GM12878 (cell line): ENCODE results near the gene RSAD2. TPM values are rescaled to one million over a fixed set of nuclear protein-coding genes. Genes with fewer than 3 reads are reported as not detected.

Experiments
- ATAC-seq: fragments of 200-7000 bp; cut with Tn5 transposase; 3 replicates; pipeline ENCODE4 v1.9.1; 2020; ENCODE audit warnings: mild to moderate bottlenecking, moderate library complexity
- BruUV-seq: library from RNA; stranded (reverse); fragments of 400-500 nt; replicated peaks from 2 replicates; lab custom pipeline; 2021; lab: Mats Ljungman, UMichigan
- CTCF ChIA-PET: fragments of 300-600 bp; sonication (Branson Sonifier 250); formaldehyde crosslinking; extraction: SDS; loops from one replicate; lab custom pipeline; 2021; ENCODE audit warnings: inconsistent platforms; lab: Yijun Ruan, JAX
- POLR2A ChIA-PET: fragments of 350-600 bp; formaldehyde crosslinking; extraction: SDS; loops from one replicate; lab custom pipeline; 2021; ENCODE audit warnings: inconsistent platforms; lab: Charles Lee
- RAD21 ChIA-PET: fragments of 300-600 bp; sonication (Branson Sonifier 250); formaldehyde crosslinking; loops from one replicate; lab custom pipeline; 2023; ENCODE audit warnings: antibody characterized with exemption; ENCODE audit not compliant: unreplicated experiment; lab: Charles Lee
- SMC1A ChIA-PET: fragments of 300-600 bp; sonication (Branson Sonifier 250); formaldehyde crosslinking; loops from one replicate; lab custom pipeline; 2023; ENCODE audit not compliant: unreplicated experiment, uncharacterized antibody; lab: Charles Lee
- DNase-seq: peaks from one replicate; pipeline ENCODE4 v3.0.0-alpha.2; 2011; ENCODE audit warnings: low read depth, low spot score
- FAIRE-seq: peaks from 3 replicates; lab custom pipeline; 2011; peaks lifted over from hg19 to GRCh38; lab: Jason Lieb, UNC
- H2AFZ ChIP-seq: 2 replicates; pipeline ENCODE4 v1.6.0; 2011; ENCODE audit warnings: low read depth, low read length, control low read depth; ENCODE audit not compliant: control insufficient read depth
- H3K27ac ChIP-seq: 2 replicates; pipeline ENCODE4 v1.5.1; 2011; ENCODE audit warnings: control low read depth; ENCODE audit not compliant: control insufficient read depth, insufficient read depth
- H3K27me3 ChIP-seq, 2 experiments: replicated peaks in 1 of 2; 2 replicates each; pipeline versions ENCODE4 v1.6.0 to v1.6.1; 2011; ENCODE audit warnings: low read length in 1 of 2; ENCODE audit not compliant: control insufficient read depth in 2 of 2, insufficient read depth in 2 of 2
- H3K36me3 ChIP-seq, 2 experiments: 2 replicates each; pipeline ENCODE4 v1.5.1; 2011; ENCODE audit warnings: low read length in 1 of 2; ENCODE audit not compliant: control insufficient read depth in 2 of 2, insufficient read depth in 2 of 2
- H3K4me1 ChIP-seq: 2 replicates; pipeline ENCODE4 v1.6.1; 2011; ENCODE audit warnings: mild to moderate bottlenecking, low read length, moderate library complexity, mixed read lengths; ENCODE audit not compliant: control insufficient read depth, insufficient read depth
- H3K4me2 ChIP-seq: 2 replicates; pipeline ENCODE4 v1.6.0; 2011; ENCODE audit warnings: control low read depth; ENCODE audit not compliant: control insufficient read depth, insufficient read depth
- H3K4me3 ChIP-seq: fragments of 200-600 bp; sonication (generic); 2 replicates; pipeline ENCODE4 v1.5.1; 2016
- H3K79me2 ChIP-seq: 2 replicates; pipeline ENCODE4 v1.6.0; 2011; ENCODE audit warnings: low read length; ENCODE audit not compliant: control insufficient read depth, insufficient read depth
- H3K9ac ChIP-seq: 2 replicates; pipeline ENCODE4 v1.8.0; 2011; ENCODE audit warnings: low read length, control low read depth, mixed read lengths; ENCODE audit not compliant: control insufficient read depth, insufficient read depth
- H3K9me3 ChIP-seq: replicated peaks from 3 replicates; pipeline ENCODE4 v1.5.1; 2011; ENCODE audit warnings: mild to moderate bottlenecking, low read length; ENCODE audit not compliant: control insufficient read depth, insufficient read depth
- H4K20me1 ChIP-seq: 2 replicates; pipeline ENCODE4 v1.6.0; 2011; ENCODE audit not compliant: control insufficient read depth, insufficient read depth
- CHD1 ChIP-seq: IDR thresholded peaks from 2 replicates; pipeline ENCODE4 v1.6.1; 2012; ENCODE audit warnings: low read depth, low read length, improper control_type of control experiment
- EZH2 ChIP-seq: IDR thresholded peaks from 2 replicates; pipeline ENCODE4 v1.6.1; 2012; ENCODE audit warnings: low read depth, mild to moderate bottlenecking, control low read depth, inconsistent platforms, low read length, borderline replicate concordance; ENCODE audit not compliant: control insufficient read depth
- NFYA ChIP-seq: IDR thresholded peaks from 2 replicates; pipeline ENCODE4 v1.6.1; 2011; ENCODE audit warnings: low read depth, mild to moderate bottlenecking, low read length, improper control_type of control experiment, borderline replicate concordance
- PAX8 ChIP-seq: fragments of 450-650 bp; IDR thresholded peaks from 2 replicates; pipeline ENCODE4 v1.6.1; 2017; ENCODE audit warnings: mild to moderate bottlenecking, moderate library complexity
- RUNX3 ChIP-seq: IDR thresholded peaks from 2 replicates; pipeline ENCODE4 v1.6.1; 2012; ENCODE audit warnings: low read length, inconsistent platforms
- SPI1 ChIP-seq: IDR thresholded peaks from 2 replicates; pipeline ENCODE4 v1.6.1; 2011; ENCODE audit warnings: low read depth, mild to moderate bottlenecking, low read length, moderate library complexity, borderline replicate concordance; ENCODE audit not compliant: insufficient read depth
- WGBS: methylation state at CpG from one replicate; pipeline ENCODE4 v1.1.6; 2016; ENCODE audit warnings: low lambda C conversion rate; ENCODE audit not compliant: insufficient replicate concordance, insufficient coverage; ENCODE audit errors: missing lambda C conversion rate; 5-methylcytosine and 5-hydroxymethylcytosine counted together
- in situ Hi-C: fragments of 300-500 bp; cut with MboI; formaldehyde crosslinking; loops from 9 replicates; pipeline ENCODE4 v1.14.3; 2018; ENCODE audit warnings: mixed read lengths
- intact Hi-C: fragments of 100-400 bp; cut with micrococcal nuclease; formaldehyde crosslinking; loops from one replicate; pipeline ENCODE4 v1.14.2; 2022; ENCODE audit not compliant: unreplicated experiment
- polyA plus RNA-seq, 11 experiments: library from polyadenylated mRNA; depleted of rRNA in 4 of 11; unstranded in 6 of 11; stranded (reverse) in 5 of 11; fragments of >200 nt; fragmentation: Nextera tagmentation in 4 of 11; fragmentation: Illumina TruSeq in 1 of 11; extraction: Ambion mirVana in 4 of 11; extraction: Trizol in 1 of 11; gene quantifications; 1 replicate in 1 of 11; 2 replicates in 10 of 11; pipeline versions ENCODE4 v1.2.1 to v1.2.3, GENCODE V29; 2011 to 2016; ENCODE audit warnings: inconsistent platforms in 2 of 11, missing spikeins in 2 of 11, low read depth in 1 of 11
- total RNA-seq, 4 experiments: library from RNA; depleted of rRNA in 3 of 4; stranded (reverse); fragments of >200 nt in 3 of 4; fragmentation: Illumina TruSeq in 1 of 4; extraction: Trizol in 1 of 4; gene quantifications; 2 replicates each; pipeline versions ENCODE4 v1.2.1 to v1.2.3, GENCODE V29; 2013 to 2021

Gene RSAD2
- total and polyA plus RNA-seq, 10 of the 15 experiments (the other 5 are each of a cell fraction or from before 2014, with no cell fraction given), result 0.24 to 0.90 (median 0.69) TPM

DNA sequence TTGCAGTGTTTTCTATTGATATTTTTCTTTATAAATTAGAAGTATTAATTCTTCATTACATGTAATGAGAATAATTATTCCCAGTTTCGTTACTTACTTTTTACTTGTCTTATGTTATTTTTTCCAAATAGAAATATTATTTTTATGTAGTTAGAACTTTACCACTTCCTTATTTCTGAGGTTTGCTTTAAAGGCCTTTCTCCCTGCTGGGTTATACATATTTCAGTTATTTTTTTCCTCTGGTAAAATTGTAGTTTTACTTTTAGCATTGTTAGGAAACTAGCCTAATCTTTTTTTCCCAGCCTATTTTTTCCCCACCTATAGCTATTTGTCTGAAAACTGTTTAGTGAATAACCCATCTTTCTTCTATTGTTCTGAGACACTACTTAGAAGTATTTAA, 56.8 kb downstream of the RSAD2 start:
- H3K27me3 ChIP-seq, result no peaks in the 10 kb centered on the region
- no peaks in the 10 kb centered on the region; the same call in 2 of the 3 replicates for H3K9me3 ChIP-seq
- ATAC-seq, result no peak
- FAIRE-seq, result no peak
- H3K4me2 ChIP-seq, result peak overlapping the region; percentile 30; the same call in 1 of the 2 replicates
- H3K9ac ChIP-seq, result no peak overlapping the region
- no peak overlapping the region for H3K27ac ChIP-seq
- 0% methylated on average over 1 of the region's 1 CpG for WGBS
- H2AFZ ChIP-seq, result no peak overlapping the region
- no peaks in the 10 kb centered on the region for H4K20me1 ChIP-seq
- CTCF ChIA-PET, result interaction anchor here (1.2 to 2.2 kb wide), 5 partner anchors 15 to 80 kb away, joined by 3 to 10 read pairs (median 5); no protein-coding TSS in a partner anchor
- SMC1A ChIA-PET, result interaction anchor here (5.6 kb wide), 1 partner anchor 12 kb away, joined by 30 read pairs; no protein-coding TSS in a partner anchor
- intact Hi-C loops, result no loop called here
- BruUV-seq, result no TSS peak
- in situ Hi-C loops, result no loop called here
- H3K4me1 ChIP-seq, result peaks cover 9% of the 10 kb centered on the region; the same call in 1 of the 2 replicates
- DNase-seq, result no peak
- RAD21 ChIA-PET, result interaction anchor here (0.9 kb wide), 1 partner anchor 18 kb away, joined by 3 read pairs; no protein-coding TSS in a partner anchor
- peak; percentile 6; the same call in 1 of the 2 replicates for TF ChIP-seq RUNX3
- TF ChIP-seq PAX8, result no peak
- TF ChIP-seq CHD1, result no peak
- TF ChIP-seq NFYA, result no peak
- peak; percentile 15; the same call in 1 of the 2 replicates for TF ChIP-seq SPI1
- TF ChIP-seq EZH2, result no peak
- TF ChIP-seq, all 136 proteins: peak for 2
- Histone ChIP-seq H3K79me2 (no peaks in the 10 kb centered on the region), H3K36me3 (no peaks in the 10 kb centered on the region), H3K4me3 (no peak overlapping the region)
- POLR2A ChIA-PET, result interaction anchor here (1.0 kb wide), 1 partner anchor 13 kb away, joined by 3 read pairs; no protein-coding TSS in a partner anchor
